Epithelial cell of esophagus (primary cell): Measurements from ENCODE around the gene CABP5.

Source experiments
- DNase-seq: peaks from one replicate; pipeline ENCODE4 v3.0.0; 2010; ENCODE audit warnings: low read depth
- H3K4me3 ChIP-seq: 2 replicates; pipeline ENCODE4 v1.5.1; 2011; ENCODE audit warnings: mild to moderate bottlenecking, low read length, control low read depth
- CTCF ChIP-seq: IDR thresholded peaks from 2 replicates; pipeline ENCODE4 v1.5.1; 2011; ENCODE audit warnings: low read depth, mild to moderate bottlenecking, low read length, control low read depth, inconsistent platforms; ENCODE audit not compliant: insufficient read depth; ENCODE audit errors: missing control alignments

CABP5 gene

GRCh38 chr19:48025480-48025879 lies 18.4 kb downstream of the CABP5 start:
- H3K4me3 ChIP-seq: no peak overlapping the region
- no peak for TF ChIP-seq CTCF

GRCh38 chr19:48023518-48023917 lies 20.4 kb downstream of the CABP5 start:
- no peak for TF ChIP-seq CTCF
- DNase-seq: no peak
- H3K4me3 ChIP-seq: no peak overlapping the region

More at GRCh38 chr19:48025480-48025879, 18.4 kb downstream of the CABP5 start:
- DNase-seq: no peak

- no peak for TF ChIP-seq CTCF
- no peak for DNase-seq
- no peak overlapping the region for H3K4me3 ChIP-seq
These were observed 20.9 kb downstream of the CABP5 start for GRCh38 chr19:48023011-48023410.

GRCh38 chr19:48020686-48021085 lies 23.2 kb downstream of the CABP5 start:
- no peak for TF ChIP-seq CTCF
- no peak overlapping the region for H3K4me3 ChIP-seq
- DNase-seq: no peak

GRCh38 chr19:48010932-48011758 lies 32.7 kb downstream of the CABP5 start:
- DNase-seq: no peak
- no peak for TF ChIP-seq CTCF
- no peak overlapping the region for H3K4me3 ChIP-seq

- peak; percentile 1 for TF ChIP-seq CTCF
- H3K4me3 ChIP-seq: no peak overlapping the region
- DNase-seq: no peak
These were observed 37.1 kb downstream of the CABP5 start for GRCh38 chr19:48006762-48007161.

GRCh38 chr19:48004236-48004635 lies 39.6 kb downstream of the CABP5 start:
- DNase-seq: no peak
- no peak overlapping the region for H3K4me3 ChIP-seq
- no peak for TF ChIP-seq CTCF
